K562 (cell line): Measurements from ENCODE around the gene GABRD. TPM values are rescaled to one million over a fixed set of nuclear protein-coding genes. Genes with fewer than 3 reads are reported as not detected.
A peak's percentile ranks its signal among the peaks of the same experiment; 100 is the strongest.

Experiments used
- ATAC-seq: fragments of 200-7000 bp; cut with Tn5 transposase; 3 replicates; pipeline ENCODE4 v1.9.1; 2020; ENCODE audit warnings: moderate library complexity
- BruUV-seq: library from RNA; stranded (reverse); fragments of 400-500 nt; replicated peaks from 2 replicates; lab custom pipeline; 2021; lab: Mats Ljungman, UMichigan
- CTCF ChIA-PET: fragments of 300-600 bp; formaldehyde crosslinking; extraction: SDS; loops from one replicate; lab custom pipeline; 2021; ENCODE audit warnings: low intra/inter-chr PET ratio; lab: Yijun Ruan, JAX
- POLR2A ChIA-PET: fragments of 300-600, 350-650 bp; sonication (Branson Sonifier 250); formaldehyde crosslinking; extraction: SDS; loops from one replicate; lab custom pipeline; 2021; ENCODE audit warnings: antibody characterized with exemption, inconsistent platforms; lab: Yijun Ruan, JAX
- DNase-seq, 4 experiments: peaks; one replicate each; pipeline versions ENCODE4 v3.0.0 to v3.0.0-alpha.2; 2011 to 2018; ENCODE audit warnings: low spot score in 3 of 4, mixed read lengths in 3 of 4; ENCODE audit errors: extremely low read depth in 1 of 4
- FAIRE-seq: peaks from 2 replicates; lab custom pipeline; 2011; peaks lifted over from hg19 to GRCh38; lab: Jason Lieb, UNC
- H2AFZ ChIP-seq: 2 replicates; pipeline ENCODE4 v1.6.0; 2011; ENCODE audit warnings: low read depth, low read length, control low read depth, inconsistent platforms
- H3K27ac ChIP-seq: fragments of 200-600 bp; 3 replicates; pipeline ENCODE4 v1.8.0; 2011; ENCODE audit warnings: low read depth, mild to moderate bottlenecking, control low read depth, inconsistent platforms, low read length, moderate library complexity, mixed read lengths; ENCODE audit errors: extremely low read depth
- H3K27me3 ChIP-seq, 2 experiments: fragments of 300-600 bp in 1 of 2; 2 replicates in 1 of 2; 3 replicates in 1 of 2; pipeline versions ENCODE4 v1.6.0 to v1.8.0; 2011; ENCODE audit warnings: inconsistent platforms in 2 of 2, low read length in 2 of 2, mild to moderate bottlenecking in 1 of 2, mixed read lengths in 1 of 2, moderate library complexity in 1 of 2; ENCODE audit not compliant: control insufficient read depth in 2 of 2, insufficient read depth in 2 of 2
- H3K36me3 ChIP-seq: fragments of 300-600 bp; 3 replicates; pipeline ENCODE4 v1.8.0; 2011; ENCODE audit warnings: mild to moderate bottlenecking, low read length, inconsistent platforms; ENCODE audit not compliant: control insufficient read depth, insufficient read depth
- H3K4me1 ChIP-seq, 2 experiments: fragments of 200-600 bp in 1 of 2; replicated peaks in 1 of 2; 2 replicates in 1 of 2; 3 replicates in 1 of 2; pipeline versions ENCODE4 v1.5.1 to v1.8.0; 2011; ENCODE audit warnings: inconsistent platforms in 2 of 2, low read length in 2 of 2, mild to moderate bottlenecking in 1 of 2, mixed read lengths in 1 of 2, moderate library complexity in 1 of 2; ENCODE audit not compliant: control insufficient read depth in 2 of 2, insufficient read depth in 2 of 2
- H3K4me2 ChIP-seq: 2 replicates; pipeline ENCODE4 v1.6.1; 2011; ENCODE audit warnings: low read length, control low read depth, inconsistent platforms, mixed read lengths; ENCODE audit not compliant: insufficient read depth
- H3K4me3 ChIP-seq: fragments of 200-600 bp; sonication (generic), shearing (Covaris generic); 2 replicates; pipeline ENCODE4 v1.5.1; 2016; ENCODE audit warnings: control low read depth, inconsistent platforms
- H3K79me2 ChIP-seq: fragments of 200-600 bp; 3 replicates; pipeline ENCODE4 v1.8.0; 2011; ENCODE audit warnings: low read length, inconsistent platforms; ENCODE audit not compliant: control insufficient read depth, insufficient read depth
- H3K9ac ChIP-seq, 2 experiments: 2 replicates each; pipeline versions ENCODE4 v1.6.0 to v1.6.1; 2011; ENCODE audit warnings: low read depth in 2 of 2, low read length in 2 of 2, control low read depth in 1 of 2, inconsistent platforms in 1 of 2, mild to moderate bottlenecking in 1 of 2, mixed read lengths in 1 of 2; ENCODE audit not compliant: insufficient read depth in 1 of 2
- H3K9me1 ChIP-seq: one replicate; pipeline ENCODE4 v1.6.0; 2011; ENCODE audit warnings: inconsistent platforms, mild to moderate bottlenecking, low read length, moderate library complexity; ENCODE audit not compliant: control insufficient read depth, insufficient read depth
- H3K9me3 ChIP-seq: replicated peaks from 2 replicates; pipeline ENCODE4 v1.5.1; 2011; ENCODE audit warnings: low read depth, low read length, inconsistent platforms; ENCODE audit not compliant: control insufficient read depth, insufficient read depth
- H4K20me1 ChIP-seq: replicated peaks from 2 replicates; pipeline ENCODE4 v1.6.1; 2011; ENCODE audit warnings: low read length, inconsistent platforms, mixed read lengths; ENCODE audit not compliant: control insufficient read depth, insufficient read depth
- GATA2 ChIP-seq: sonication (generic); formaldehyde crosslinking; IDR thresholded peaks from 2 replicates; pipeline ENCODE4 v1.4.0; 2020; ENCODE audit warnings: mild to moderate bottlenecking, missing genetic modification reagents
- GMEB1 ChIP-seq: fragments of 250-450 bp; sonication (Bioruptor Pico); IDR thresholded peaks from 2 replicates; pipeline ENCODE4 v1.4.0; 2020; ENCODE audit warnings: mild to moderate bottlenecking
- GTF2F1 ChIP-seq: IDR thresholded peaks from 2 replicates; pipeline ENCODE4 v1.6.1; 2011; ENCODE audit warnings: low read depth, low read length, improper control_type of control experiment
- KDM1A ChIP-seq, 2 experiments: fragments of 450-650 bp; IDR thresholded peaks; 2 replicates each; pipeline ENCODE4 v1.6.1; 2016; ENCODE audit warnings: mild to moderate bottlenecking in 2 of 2
- MBD2 ChIP-seq: sonication (generic); IDR thresholded peaks from 2 replicates; pipeline ENCODE4 v1.6.1; 2016; ENCODE audit warnings: low read depth, borderline replicate concordance
- MEF2D ChIP-seq: conservative IDR thresholded peaks from 2 replicates; pipeline ENCODE4 v1.6.1; 2016; ENCODE audit warnings: low read depth, missing genetic modification characterization, missing compliant biosample characterization
- MYNN ChIP-seq, 2 experiments: sonication (generic); formaldehyde crosslinking in 1 of 2; IDR thresholded peaks; 2 replicates each; pipeline versions ENCODE4 v1.5.0 to v1.6.1; 2016 to 2020; ENCODE audit warnings: antibody characterized with exemption in 1 of 2, missing genetic modification reagents in 1 of 2
- TAF7 ChIP-seq: fragments of 450-650 bp; IDR thresholded peaks from 2 replicates; pipeline ENCODE4 v1.6.1; 2016; ENCODE audit warnings: missing genetic modification characterization, missing compliant biosample characterization
- THAP7 ChIP-seq: fragments of 250-450 bp; sonication (Bioruptor Pico); IDR thresholded peaks from 2 replicates; pipeline ENCODE4 v1.5.0; 2021
- ZNF408 ChIP-seq: fragments of 250-450 bp; sonication (Bioruptor Pico); IDR thresholded peaks from 2 replicates; pipeline ENCODE4 v1.4.0; 2020; ENCODE audit warnings: low read depth, mild to moderate bottlenecking, moderate library complexity
- whole genome bisulfite sequencing: fragments of 100-300 bp; shearing (Covaris generic); methylation state at CpG from one replicate; pipeline ENCODE4 v1.1.6; 2016; ENCODE audit warnings: low coverage, mixed read lengths; ENCODE audit not compliant: insufficient coverage; ENCODE audit errors: missing lambda C conversion rate; 5-methylcytosine and 5-hydroxymethylcytosine counted together
- in situ Hi-C: fragments of 300-500 bp; cut with MboI; formaldehyde crosslinking; loops from 4 replicates; pipeline ENCODE4 v1.15.0; 2018; ENCODE audit warnings: inconsistent platforms, mixed read lengths
- intact Hi-C: fragments of 100-400 bp; cut with micrococcal nuclease; formaldehyde crosslinking; loops from 2 replicates; pipeline ENCODE4 v1.14.2; 2022
- polyA plus RNA-seq, 8 experiments: library from polyadenylated mRNA; depleted of rRNA in 4 of 8; stranded (reverse) in 5 of 8; unstranded in 3 of 8; fragments of >200 nt; fragmentation: Nextera tagmentation in 2 of 8; fragmentation: Illumina TruSeq in 1 of 8; extraction: Ambion mirVana in 2 of 8; extraction: Trizol in 1 of 8; gene quantifications; 2 replicates each; pipeline versions ENCODE4 v1.2.1 to v1.2.3, GENCODE V29; 2011 to 2014; ENCODE audit warnings: inconsistent platforms in 1 of 8, missing spikeins in 1 of 8
- total RNA-seq, 7 experiments: library from RNA; depleted of rRNA in 6 of 7; stranded (reverse); fragments of >200 nt in 6 of 7; fragmentation: Illumina TruSeq in 2 of 7; extraction: Trizol in 2 of 7; gene quantifications; 2 replicates each; pipeline versions ENCODE4 v1.2.1 to v1.2.3, GENCODE V29; 2011 to 2021; ENCODE audit warnings: low replicate concordance in 1 of 7
- TF ChIP-seq, protein P1 (sequence below): sonication (generic); formaldehyde crosslinking; IDR thresholded peaks from 2 replicates; pipeline ENCODE4 v1.8.0; 2023; ENCODE audit warnings: missing genetic modification reagents, mild to moderate bottlenecking, borderline replicate concordance
- TF ChIP-seq, protein P2 (sequence below): fragments of 450-650 bp; IDR thresholded peaks from 2 replicates; pipeline ENCODE4 v1.6.1; 2016; ENCODE audit warnings: antibody characterized with exemption

GABRD gene
- total and polyA plus RNA-seq, 9 of the 15 experiments (the other 6 are each of a cell fraction or from before 2014, with no cell fraction given) = 0.07 TPM; not detected in 8

DNA sequence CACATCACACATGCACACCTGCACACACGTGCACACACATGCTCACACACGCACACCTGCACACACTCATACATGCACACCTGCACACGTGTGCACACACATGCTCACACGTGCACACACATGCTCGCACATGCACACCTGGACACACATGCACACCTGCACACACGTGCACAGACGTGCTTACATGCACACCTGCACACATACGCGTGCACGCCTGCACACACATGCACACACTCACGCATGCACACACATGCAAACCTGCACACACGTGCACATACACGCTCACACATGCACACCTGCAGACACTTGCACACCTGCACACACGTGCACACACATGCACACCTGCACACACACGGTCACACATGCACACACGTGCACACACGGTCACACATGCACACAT lies 48.1 kb upstream of the GABRD start:
- CTCF ChIA-PET = no interaction called here
- Histone ChIP-seq H4K20me1 (peaks cover 7% of the 10 kb centered on the region; the same call in 1 of the 2 replicates), H2AFZ (no peak overlapping the region), H3K9me3 (peaks cover 9% of the 10 kb centered on the region), H3K4me1 (peaks cover 0 to 35% of the 10 kb centered on the region in 2 experiments; a peak in 1 of 5 replicates), H3K9me1 (no peaks in the 10 kb centered on the region), H3K9ac (no peak overlapping the region), H3K4me3 (no peak overlapping the region), H3K27me3 (peaks cover 40 to 79% of the 10 kb centered on the region in 2 experiments), H3K4me2 (no peak overlapping the region), H3K36me3 (no peaks in the 10 kb centered on the region), H3K79me2 (no peaks in the 10 kb centered on the region), H3K27ac (no peak overlapping the region)
- DNase-seq = no peak
- no TSS peak for BruUV-seq
- intact Hi-C loops = no loop called here
- 29% methylated on average over 17 of the region's 17 CpGs for WGBS
- POLR2A ChIA-PET = no interaction called here
- in situ Hi-C loops = no loop called here
- ATAC-seq = no peak
- no peak for FAIRE-seq
- TF ChIP-seq THAP7 (no peak), MYNN (IDR thresholded peaks at IDR 0.05) (peak; percentile 92), MYNN (CRISPR knock-in tag; IDR thresholded peaks at IDR 0.05) (no peak), KDM1A (IDR thresholded peaks at IDR 0.05) (peak in 1 of 2 experiments; percentile 60; a peak in 1 of 4 replicates), MEF2D (tag) (no peak), GTF2F1 (no peak), MBD2 (no peak), GMEB1 (CRISPR knock-in tag) (no peak), TAF7 (no peak), GATA2 (CRISPR knock-in tag) (no peak), ZNF408 (CRISPR knock-in tag) (no peak)
- TF ChIP-seq, protein P1, sequence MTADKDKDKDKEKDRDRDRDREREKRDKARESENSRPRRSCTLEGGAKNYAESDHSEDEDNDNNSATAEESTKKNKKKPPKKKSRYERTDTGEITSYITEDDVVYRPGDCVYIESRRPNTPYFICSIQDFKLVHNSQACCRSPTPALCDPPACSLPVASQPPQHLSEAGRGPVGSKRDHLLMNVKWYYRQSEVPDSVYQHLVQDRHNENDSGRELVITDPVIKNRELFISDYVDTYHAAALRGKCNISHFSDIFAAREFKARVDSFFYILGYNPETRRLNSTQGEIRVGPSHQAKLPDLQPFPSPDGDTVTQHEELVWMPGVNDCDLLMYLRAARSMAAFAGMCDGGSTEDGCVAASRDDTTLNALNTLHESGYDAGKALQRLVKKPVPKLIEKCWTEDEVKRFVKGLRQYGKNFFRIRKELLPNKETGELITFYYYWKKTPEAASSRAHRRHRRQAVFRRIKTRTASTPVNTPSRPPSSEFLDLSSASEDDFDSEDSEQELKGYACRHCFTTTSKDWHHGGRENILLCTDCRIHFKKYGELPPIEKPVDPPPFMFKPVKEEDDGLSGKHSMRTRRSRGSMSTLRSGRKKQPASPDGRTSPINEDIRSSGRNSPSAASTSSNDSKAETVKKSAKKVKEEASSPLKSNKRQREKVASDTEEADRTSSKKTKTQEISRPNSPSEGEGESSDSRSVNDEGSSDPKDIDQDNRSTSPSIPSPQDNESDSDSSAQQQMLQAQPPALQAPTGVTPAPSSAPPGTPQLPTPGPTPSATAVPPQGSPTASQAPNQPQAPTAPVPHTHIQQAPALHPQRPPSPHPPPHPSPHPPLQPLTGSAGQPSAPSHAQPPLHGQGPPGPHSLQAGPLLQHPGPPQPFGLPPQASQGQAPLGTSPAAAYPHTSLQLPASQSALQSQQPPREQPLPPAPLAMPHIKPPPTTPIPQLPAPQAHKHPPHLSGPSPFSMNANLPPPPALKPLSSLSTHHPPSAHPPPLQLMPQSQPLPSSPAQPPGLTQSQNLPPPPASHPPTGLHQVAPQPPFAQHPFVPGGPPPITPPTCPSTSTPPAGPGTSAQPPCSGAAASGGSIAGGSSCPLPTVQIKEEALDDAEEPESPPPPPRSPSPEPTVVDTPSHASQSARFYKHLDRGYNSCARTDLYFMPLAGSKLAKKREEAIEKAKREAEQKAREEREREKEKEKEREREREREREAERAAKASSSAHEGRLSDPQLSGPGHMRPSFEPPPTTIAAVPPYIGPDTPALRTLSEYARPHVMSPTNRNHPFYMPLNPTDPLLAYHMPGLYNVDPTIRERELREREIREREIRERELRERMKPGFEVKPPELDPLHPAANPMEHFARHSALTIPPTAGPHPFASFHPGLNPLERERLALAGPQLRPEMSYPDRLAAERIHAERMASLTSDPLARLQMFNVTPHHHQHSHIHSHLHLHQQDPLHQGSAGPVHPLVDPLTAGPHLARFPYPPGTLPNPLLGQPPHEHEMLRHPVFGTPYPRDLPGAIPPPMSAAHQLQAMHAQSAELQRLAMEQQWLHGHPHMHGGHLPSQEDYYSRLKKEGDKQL (CRISPR knock-in tag) = no peak
- TF ChIP-seq, protein P2, sequence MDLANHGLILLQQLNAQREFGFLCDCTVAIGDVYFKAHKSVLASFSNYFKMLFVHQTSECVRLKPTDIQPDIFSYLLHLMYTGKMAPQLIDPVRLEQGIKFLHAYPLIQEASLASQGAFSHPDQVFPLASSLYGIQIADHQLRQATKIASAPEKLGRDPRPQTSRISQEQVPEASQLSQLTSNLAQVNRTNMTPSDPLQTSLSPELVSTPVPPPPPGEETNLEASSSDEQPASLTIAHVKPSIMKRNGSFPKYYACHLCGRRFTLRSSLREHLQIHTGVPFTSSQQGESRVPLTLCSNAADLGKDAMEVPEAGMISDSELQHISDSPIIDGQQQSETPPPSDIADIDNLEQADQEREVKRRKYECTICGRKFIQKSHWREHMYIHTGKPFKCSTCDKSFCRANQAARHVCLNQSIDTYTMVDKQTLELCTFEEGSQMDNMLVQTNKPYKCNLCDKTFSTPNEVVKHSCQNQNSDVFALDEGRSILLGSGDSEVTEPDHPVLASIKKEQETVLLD = no peak
